NCI-H510A treated with DMSO at 0.1 percent for 48 hours (cell line): ENCODE measurements around the gene TOMM5.
"Not testable (repeated sequence)": the region's sequence is repeated elsewhere in the genome, so short reads cannot be mapped to it uniquely, and the experiment has no call there.

Source experiments
- DNase-seq: peaks from one replicate; lab custom pipeline; 2025; lab: John Stamatoyannopoulos, UW

Gene TOMM5

GRCh38 chr9:37611014-37611413, 18.6 kb upstream of the TOMM5 start:
- DNase-seq, result no peak

- DNase-seq, result no peak
These were observed 17.5 kb upstream of the TOMM5 start for GRCh38 chr9:37609735-37610397.

GRCh38 chr9:37608250-37608649, 15.9 kb upstream of the TOMM5 start:
- no peak for DNase-seq

GRCh38 chr9:37604296-37604695, 11.9 kb upstream of the TOMM5 start:
- DNase-seq, result no peak

- no peak for DNase-seq
These were observed 10.4 kb upstream of the TOMM5 start for GRCh38 chr9:37602817-37603216.

GRCh38 chr9:37602061-37602460, 9.7 kb upstream of the TOMM5 start:
- DNase-seq, result not testable (repeated sequence)

- no peak for DNase-seq
These were observed 4.1 kb upstream of the TOMM5 start for GRCh38 chr9:37596504-37596903.

GRCh38 chr9:37593883-37594448, 1.6 kb upstream of the TOMM5 start:
- DNase-seq, result no peak

- no peak for DNase-seq
These were observed 4.9 kb downstream of the TOMM5 start for GRCh38 chr9:37587521-37587920.

GRCh38 chr9:37583522-37584121, 8.8 kb downstream of the TOMM5 start:
- no peak for DNase-seq

- DNase-seq, result peak; percentile 19
These were observed 9.7 kb downstream of the TOMM5 start for GRCh38 chr9:37582548-37583157.

- DNase-seq, result peak; percentile 28
These were observed 16.3 kb downstream of the TOMM5 start, which contains the start of gene FBXO10 for GRCh38 chr9:37575921-37576721. Gene FBXO10, minus strand, starts transcription at chr9:37576380. Its CDS starts 34,612 bp downstream, at chr9:37541768.

GRCh38 chr9:37575511-37575914, 16.9 kb downstream of the TOMM5 start:
- DNase-seq, result no peak

GRCh38 chr9:37575001-37575400, 17.4 kb downstream of the TOMM5 start:
- DNase-seq, result no peak

GRCh38 chr9:37574241-37574721, 18.1 kb downstream of the TOMM5 start:
- DNase-seq, result no peak

- DNase-seq, result no peak
These were observed 21.1 kb downstream of the TOMM5 start for GRCh38 chr9:37571282-37571681.

GRCh38 chr9:37566716-37567115, 25.7 kb downstream of the TOMM5 start:
- DNase-seq, result no peak

- no peak for DNase-seq
These were observed 26.5 kb downstream of the TOMM5 start for GRCh38 chr9:37565661-37566618.

- DNase-seq, result no peak
These were observed 27.5 kb downstream of the TOMM5 start for GRCh38 chr9:37564916-37565315.

GRCh38 chr9:37563806-37564513, 28.4 kb downstream of the TOMM5 start:
- no peak for DNase-seq
